Activated gamma-delta T cell treated with Interleukin-2 at 50 U/mL for 16 hours (primary cell): Measurements from ENCODE around the gene TMC1.

Experiments
- DNase-seq: peaks from one replicate; pipeline ENCODE4 v3.0.0-alpha.2; 2020

The TMC1 gene

DNA sequence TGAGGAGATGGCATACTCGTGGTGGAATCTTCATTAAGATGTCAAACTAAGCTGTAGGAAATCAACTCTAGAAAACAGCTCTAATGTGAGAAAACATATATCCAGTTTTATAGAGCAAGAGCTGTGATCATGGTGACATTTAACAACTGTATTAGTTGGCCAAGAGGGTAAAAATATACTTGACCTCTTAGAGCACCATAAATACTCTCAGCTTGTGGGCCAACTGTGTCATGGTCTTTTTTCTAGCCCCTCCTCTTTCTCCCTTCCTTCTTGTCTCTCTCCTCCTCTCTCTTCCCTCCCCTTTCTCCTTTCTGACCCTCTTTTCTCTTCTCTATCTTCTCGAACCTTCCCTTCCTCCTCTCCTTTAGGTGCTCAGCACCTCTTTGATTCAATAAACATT is 54.7 kb downstream of the TMC1 start:
- no peak for DNase-seq

DNA sequence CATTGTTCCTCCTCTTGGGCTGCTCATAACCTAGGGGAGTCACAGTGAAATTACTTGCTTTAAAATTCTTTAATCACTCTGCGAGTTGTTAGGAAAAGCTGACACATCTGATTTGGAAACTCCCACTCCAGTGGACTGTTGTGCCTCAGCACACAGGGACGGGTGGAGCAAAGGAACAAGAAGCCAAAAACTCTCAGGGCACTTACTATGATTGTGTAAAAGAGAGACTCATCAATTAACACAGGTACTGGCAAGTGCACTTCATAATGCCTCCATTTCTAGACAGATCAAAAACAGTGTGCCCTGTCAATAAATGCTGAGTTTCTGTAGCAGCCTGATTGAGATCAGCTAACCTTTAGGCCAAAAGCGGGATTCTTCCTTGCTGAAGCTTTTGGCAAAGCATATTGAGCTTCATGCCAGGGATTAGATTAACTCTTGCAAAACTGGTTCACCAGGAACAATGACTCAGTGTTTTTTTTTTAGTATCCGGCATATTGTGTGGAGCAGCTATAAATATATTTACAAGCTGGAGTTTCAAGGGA is 55.9 kb downstream of the TMC1 start:
- DNase-seq: no peak

DNA sequence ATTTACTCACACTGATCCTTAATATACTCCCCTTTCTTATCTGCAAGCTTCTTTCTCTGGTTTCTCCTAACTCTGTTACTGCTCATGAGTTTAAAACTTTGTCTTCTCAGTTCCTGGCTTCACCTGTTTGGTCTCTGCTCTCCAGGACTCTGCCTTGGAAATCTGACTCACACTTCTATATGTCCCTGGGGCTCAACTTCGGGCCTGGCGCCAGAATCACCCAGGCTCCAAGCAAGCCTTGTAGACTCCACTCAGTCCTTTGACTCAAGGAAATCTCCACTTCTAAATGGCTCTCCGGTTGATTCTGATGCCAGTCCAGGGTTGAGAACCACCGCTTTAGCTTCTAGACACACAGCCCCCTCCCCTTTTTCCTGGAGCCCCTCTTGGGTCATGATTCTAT is 57.8 kb downstream of the TMC1 start:
- DNase-seq: no peak

DNA sequence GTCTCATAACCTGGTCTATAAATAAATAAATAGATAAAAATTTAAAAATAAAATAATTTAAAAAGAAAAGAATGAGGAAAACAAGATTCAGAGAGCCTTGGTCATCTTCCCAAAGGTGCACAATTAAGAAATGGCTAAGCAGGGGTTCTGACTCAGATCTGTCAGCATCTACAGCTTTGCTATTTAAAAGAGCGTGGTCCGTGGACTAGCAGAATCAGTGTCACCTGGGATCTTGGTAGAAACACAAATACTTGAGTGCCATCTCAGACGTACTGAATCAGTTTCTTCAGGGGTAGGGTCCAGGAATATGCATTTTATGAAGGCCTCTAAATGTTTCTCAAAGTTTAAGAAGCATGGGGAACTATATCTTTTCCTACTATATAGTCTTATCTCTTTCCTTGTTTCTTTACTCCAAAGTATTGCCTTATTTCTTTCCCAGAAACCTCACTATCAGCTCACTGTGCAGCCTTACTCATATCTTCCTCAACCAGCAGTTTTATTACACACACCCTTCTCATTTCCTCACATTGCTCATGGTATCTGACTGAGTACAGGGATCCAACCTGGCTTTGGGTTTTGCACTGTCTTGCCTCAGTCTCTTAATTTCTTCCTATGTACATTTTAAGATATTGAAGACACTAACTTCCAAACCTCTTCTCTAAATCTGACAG is 58.6 kb downstream of the TMC1 start:
- no peak for DNase-seq

DNA sequence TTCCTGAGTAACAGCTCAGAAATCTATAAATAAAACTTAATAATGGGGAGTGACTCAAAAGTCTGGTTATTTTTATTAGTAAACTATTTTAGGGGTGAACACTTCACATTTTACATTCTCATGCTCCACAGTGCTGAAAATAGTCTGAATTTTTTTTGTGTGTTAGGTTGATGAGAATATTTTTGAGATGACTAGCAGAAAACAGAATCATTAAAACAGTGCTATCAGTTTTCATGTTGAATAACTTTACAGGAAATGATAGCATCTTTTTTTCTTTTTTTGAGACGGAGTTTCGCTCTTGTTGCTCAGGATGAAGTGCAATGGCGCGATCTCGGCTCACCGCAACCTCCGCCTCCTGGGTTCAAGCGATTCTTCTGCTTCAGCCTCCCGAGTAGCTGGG is 60.3 kb downstream of the TMC1 start:
- no peak for DNase-seq

DNA sequence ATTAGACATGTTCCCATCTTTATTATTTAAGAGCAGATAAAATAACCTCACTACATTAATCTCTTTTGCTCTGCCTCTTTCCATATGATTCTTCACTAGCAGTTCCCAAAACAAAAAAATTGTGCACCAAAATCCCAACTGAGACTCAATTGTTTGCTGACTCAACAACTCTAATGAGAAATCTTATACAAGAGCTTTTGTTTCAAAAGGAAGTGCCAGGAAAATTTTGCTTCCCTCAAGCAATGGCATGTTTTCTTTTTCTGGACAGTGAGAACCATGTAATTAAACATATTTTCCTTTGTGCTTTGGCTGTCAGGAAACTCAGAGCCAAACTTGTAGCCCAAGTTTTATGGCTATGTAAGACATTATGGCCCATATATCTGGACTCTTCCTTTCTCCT is 62.0 kb downstream of the TMC1 start:
- no peak for DNase-seq

DNA sequence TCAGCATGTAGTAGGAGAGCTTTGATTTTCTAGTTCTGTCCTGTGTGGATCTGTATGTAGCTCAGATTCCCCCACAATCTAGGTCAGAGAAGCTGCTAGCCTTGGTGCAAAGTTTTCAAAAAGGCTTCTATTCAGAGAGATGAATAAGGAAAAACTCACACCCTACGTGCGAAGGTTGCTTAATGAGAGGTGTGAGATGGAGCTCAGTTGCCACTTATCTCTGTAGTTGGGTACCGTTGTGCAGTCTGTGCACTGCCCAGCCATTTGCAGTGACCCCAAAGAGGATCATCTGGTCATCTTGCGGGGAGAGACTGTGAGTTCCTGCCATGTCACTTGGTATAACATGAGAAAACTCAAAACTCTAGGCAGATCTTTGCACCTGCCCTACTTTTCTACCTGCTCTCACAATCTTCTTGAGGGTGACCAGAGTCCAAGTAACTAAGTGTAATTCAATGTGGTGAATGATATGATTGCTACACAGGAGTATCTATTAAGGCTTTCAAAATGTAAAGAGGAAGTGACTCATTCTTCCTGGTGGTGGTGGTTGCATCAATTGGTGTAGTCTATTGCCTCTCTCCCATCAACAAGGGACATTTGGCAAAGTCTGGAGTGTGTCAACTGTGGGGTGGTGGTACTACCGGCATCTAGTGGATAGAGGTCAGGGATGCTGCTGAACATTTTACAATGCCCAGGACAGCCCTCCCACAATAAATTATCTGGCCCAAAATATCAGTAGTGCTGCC is 65.2 kb downstream of the TMC1 start:
- DNase-seq: peak; percentile 12

DNA sequence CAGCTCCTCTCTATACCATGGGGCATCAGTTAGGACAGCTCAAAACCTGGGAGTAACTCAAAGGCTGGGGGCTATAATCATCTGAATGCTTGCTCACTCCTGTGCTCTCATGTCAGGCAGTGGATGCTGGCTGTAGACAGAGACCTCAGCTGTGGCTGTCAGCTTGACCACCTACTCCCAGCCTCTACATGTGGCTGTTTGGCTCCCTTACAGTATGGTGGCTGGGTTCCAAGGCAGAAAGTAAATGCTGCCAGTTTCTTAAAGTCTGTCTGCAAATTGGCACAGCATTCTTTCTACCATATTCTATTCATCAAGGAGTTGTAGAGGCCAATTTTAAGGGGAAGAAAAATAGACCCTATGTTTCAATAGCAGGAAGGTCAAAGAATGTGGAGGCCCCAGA is 66.9 kb downstream of the TMC1 start:
- DNase-seq: no peak

DNA sequence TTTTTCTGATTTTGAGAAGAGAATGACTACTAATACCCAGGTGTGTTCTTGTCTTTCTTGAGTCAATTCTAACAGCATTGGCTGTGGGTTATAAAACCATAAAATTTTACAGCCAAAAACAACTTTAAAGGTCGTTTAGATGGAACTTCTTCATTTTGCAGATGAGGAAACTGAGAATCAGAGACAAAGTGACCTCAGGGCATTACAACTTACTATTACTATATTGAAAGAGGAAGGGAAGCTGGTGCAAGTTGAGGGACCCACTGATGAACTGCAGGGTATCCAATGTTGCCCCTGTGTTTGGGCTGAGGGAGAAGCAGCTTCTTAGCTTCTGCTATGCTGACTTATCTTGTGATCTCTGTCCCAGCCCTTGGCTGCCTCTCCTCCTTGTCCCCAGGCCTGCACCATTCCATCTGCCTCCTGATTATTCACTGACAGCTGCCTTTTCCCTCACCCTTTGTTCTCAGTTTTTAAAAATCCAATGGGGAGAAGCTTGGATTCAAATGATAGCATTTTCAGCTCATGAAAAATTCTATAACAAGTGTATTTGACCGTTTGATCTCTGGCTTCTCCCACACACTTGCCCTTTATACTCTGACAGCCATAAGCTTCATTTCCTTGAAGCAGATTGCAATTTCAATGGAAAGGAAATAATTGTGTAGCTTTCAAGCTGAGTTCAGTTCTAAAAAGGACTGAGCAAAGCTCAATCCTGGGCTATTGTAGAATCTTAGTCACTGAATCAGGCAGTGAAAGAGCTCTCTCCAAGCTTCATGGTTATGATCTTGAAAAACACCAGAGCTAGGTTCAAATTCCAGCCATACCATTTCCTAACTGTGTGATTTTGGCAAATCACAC is 68.5 kb downstream of the TMC1 start:
- no peak for DNase-seq

DNA sequence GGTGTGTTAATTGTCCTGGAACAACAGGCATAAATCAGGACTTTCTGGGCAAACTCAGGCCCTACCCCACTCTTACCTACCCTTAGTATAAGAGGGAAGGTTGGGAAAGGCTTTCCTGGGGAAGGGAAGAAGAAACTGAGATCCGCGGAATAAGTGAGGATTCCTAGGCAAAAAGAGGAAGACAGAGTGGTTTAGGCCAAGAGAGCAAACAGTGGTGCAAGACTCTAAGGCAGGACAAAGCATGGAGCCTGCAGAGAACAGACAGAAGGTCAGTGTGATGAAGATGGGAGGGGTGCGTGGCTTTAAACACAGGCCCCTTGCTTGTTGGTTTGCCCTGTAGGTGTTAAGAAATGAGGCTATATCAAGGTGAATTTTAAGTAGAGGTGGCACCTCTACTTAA is 69.4 kb downstream of the TMC1 start:
- DNase-seq: no peak

DNA sequence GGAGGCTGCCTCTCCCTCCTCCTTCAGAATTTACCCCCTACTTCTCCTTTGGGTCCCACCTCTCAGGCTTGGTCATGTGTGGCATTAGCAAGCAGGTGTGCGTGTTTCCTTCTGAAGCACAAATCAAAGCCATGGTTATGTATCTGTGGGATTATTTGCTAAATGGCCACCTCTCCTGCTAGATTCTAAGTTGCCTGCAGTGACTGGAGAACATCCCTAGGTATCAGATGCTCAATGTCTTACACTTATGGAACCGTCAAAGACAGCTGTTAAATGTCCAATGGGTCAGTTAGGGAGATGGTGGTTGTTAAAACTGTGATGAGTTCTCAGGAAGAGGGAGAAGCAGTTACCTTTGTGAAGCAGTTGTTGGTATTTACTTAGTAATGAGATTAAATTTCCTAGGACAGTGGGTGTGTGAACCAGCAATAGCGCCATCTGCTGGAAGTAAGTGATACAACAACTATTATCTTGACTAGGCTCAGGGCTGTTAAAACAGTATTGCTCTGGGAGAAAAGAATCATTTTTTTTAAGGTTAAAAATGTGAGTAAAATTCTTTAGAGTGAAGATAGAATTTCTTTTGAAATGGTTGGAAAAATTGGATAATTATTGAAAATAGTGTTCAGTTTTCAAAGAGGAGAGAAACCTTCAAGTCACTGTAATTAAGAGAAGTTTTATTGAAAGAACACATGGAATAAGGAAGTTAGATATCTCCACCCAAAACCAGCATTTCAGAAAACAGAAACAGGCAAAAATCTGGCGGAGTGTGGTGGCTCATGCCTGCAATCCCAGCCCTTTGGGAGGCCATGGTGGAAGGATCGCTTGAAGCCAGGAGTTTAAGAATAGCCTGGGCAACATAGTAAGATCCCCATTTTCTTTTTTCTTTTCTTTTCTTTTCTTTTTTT is 71.3 kb downstream of the TMC1 start:
- DNase-seq: peak; percentile 16

DNA sequence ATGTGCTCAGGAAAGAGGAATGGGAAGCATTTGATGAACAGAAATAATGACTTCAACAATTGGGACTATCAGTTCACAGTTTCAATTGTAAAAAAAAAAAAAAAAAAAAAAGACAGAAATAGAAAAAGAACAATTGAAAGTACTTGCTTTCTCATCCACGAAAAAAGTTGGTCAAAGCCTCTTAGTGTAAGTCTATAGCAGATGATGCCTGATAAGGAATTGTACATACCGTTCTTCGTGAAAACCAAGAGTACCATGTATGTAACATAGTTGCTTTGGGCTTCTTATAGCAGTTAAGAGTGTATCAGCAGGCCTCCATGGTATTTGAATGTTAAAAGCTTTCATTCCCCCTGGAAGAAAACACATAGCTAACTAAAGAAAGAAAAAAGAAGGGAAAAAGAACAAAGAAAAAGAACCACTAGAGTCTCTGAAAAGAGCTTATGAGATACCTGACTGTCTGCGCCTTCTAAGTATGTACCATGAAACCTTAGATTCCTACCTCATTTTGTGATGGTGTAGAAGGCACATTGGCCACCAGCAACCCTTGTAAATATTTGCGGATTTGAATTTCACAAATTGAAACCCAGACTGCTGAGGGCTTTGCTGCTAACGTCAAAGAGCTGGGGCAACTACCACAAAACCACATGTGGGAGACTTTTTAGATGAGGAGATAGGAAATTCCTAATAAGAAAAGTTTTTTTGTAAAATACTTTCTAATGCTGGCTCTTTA is 75.2 kb downstream of the TMC1 start:
- DNase-seq: no peak

DNA sequence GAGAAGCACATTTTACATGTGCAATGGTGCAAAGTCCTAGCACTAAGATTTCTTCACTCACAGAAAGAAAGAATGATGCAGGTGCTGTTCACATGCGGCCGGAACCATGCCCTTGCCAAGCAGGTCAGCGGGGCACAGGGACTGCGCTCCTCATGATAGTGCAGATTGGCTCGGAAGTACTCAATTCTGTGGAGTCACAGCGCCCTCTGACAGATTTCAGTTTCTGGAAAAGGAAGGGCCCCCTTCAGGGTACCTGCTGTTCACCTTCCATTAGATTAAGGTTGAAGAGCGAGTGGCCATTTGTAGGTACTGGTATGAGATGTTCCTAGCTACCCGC is 75.7 kb downstream of the TMC1 start:
- no peak for DNase-seq

DNA sequence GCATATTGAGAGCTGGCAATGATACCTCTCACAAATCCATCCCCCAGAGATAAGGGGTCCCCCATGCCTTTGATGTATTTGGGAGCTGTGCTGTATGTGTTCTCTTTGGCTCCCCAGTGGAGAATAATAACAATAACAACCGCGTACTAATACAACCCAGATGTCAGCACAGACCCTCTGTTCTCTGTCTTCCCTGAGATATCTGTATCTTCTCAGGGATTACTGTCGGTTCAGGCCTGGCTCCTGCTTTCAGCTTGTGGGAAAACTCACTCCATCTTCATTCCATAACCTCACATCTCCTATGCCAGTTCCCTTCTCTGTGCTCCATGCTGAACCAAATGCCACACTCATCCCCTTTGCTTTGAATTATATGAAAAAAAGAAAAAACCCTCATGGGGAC is 76.2 kb downstream of the TMC1 start:
- DNase-seq: no peak

DNA sequence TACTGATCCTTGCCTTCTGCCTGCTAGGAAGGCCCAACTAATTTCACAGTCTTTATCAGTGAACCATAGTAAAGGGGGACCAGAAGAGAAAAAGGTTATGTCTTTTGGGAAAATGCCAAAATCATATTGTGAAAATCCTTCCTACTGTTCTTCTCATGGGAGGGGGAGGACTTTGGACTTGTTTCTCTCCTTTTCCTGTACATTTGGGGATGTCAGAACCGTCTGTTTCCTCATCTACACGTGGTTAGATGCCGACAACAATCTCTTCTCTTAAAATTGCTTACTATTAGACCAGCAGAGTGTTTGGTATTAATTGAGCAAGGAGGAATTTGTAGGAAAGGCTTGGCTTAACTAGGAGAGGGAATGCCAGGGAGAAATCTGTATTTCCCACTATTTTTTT is 77.2 kb downstream of the TMC1 start:
- DNase-seq: no peak

DNA sequence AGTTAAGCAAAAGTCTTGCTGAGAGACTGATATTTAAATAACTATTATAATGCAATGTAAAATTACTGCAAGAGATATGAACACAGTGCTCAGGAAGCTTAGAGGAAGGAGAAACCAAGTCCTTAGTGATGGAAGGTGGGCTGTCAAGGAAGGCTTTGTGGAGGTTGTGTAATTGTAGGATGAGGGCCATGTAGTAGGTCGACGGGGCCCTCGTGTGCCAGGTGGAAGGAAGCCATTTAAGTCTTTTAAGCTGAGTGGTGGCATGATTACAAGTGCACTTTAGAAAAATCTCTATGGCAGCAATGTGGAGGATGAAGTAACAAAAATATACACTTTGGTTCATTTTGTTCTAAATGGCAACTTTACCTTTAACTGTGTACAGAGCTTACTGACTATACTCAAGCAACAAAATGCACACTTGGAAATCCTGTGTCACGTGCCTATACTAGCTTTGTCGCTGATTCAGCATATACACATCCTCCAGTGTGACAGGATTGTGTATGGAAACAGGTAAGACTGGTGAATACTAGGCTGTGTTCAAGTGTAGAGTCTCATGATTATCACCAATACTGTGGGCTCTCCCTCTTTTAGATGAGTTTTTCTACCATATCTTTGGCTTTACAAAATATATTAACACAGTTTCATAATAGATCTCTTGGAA is 78.6 kb downstream of the TMC1 start:
- DNase-seq: no peak

DNA sequence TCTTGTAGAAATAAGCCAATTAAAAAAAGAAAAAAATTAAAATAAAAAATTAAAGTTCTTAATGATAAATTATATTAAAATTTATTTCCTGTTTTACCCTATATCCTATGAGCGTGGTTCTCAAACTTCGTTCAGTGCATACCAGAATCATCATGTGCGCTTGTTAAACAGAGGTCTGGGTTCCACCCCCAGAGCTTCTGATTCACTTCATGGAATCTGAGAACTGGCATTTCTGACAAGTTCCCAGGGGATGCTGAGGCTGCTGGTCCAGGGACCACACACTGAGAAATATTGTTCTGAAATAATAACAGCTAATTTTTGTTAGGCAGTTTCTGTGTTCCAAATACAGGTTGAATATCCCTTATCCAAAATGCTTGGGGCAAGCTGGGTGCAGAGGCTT is 79.3 kb downstream of the TMC1 start:
- no peak for DNase-seq

DNA sequence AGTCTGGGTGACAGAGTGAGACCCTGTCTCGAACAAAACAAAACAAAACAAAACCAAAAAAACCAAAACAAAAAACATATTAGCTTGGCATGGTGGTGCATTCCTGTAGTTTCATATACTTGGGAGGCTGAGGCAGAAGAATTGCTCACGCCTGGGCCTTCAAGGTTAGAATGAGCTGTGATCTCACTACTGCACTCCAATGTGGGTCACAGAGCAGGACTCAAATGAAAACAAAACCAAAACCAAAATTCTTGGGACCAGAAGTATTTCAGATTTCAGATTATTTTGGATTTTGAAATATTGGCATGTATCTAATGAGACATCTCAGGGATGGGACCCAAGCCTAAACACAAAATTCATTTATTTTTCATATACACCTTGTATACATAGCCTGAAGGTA is 80.2 kb downstream of the TMC1 start:
- DNase-seq: no peak

DNA sequence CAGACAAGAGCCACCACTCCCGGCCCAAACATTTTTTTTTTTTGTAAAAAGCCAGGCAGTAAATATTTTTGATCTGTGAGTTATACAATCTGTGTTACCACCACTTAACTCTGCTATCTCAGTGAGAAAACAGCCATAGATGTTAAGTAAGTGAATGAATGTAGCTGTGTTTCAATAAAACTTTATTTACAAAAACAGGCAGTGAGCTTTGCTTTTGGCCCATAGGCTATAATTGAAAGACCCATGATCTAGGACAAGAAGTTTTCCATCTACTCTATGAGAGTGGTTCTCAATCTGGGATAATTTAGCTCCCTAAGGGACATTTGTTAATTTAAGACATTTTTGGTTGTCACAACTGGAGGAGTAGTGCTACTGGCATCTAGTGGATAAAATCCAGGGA is 91.0 kb downstream of the TMC1 start:
- no peak for DNase-seq

DNA sequence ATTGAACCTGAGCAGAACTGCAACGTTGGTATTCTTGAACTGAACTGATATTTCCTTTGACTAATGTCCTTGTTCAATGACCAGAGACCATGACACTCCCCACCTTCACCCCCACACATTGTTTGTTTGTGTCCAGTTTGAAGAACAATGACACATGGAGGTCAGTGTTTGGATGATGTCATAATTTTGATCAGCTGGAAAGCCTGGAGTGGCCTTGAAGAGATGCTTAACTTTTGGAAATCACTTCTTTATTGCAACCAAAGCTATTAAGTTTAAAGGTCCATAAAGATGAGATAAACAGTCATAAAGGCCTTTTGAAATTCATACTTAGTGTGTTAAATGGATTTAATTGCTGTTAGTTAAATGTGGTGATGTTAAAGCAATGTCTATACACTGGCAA is 92.7 kb downstream of the TMC1 start:
- DNase-seq: no peak

DNA sequence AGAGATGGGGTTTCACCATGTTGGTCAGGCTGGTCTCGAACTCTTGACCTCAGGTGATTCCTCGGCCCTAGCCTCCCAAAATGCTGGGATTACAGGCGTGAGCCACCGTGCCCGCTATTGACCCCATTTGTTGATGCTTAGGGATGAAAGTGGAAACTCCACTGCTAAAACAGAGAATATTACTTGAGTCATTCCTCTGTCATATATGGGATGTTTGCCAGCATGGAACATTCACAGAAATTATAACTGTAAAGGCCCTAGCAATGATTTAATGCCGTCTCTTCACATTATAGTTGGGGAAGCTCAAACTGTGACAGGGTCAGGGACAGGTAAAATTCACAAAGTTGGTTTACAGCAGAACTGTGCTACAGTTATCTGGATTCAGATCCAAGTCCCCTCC is 94.5 kb downstream of the TMC1 start:
- DNase-seq: no peak

DNA sequence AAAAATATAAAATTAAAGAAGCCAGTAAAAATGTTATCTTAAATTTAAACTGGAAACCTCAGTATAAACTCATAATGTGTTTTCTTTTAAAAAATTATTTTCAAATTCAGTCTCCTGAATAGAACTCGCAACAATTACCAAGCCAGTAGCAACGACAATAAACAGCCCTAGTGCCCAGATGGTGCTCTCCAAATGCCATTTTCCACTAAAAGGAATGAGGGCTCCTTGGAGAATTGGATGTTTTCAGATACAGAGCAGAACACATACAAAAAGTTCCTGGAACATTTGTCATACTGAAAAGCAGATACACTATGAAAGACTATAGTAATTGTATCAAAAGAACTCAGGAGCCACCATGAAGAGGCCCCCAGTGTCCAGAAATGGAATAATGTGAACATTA is 97.4 kb downstream of the TMC1 start:
- DNase-seq: no peak
